Measurements from ENCODE around the gene MAGEA9B. TPM values are rescaled to one million over a fixed set of nuclear protein-coding genes. Genes with fewer than 3 reads are reported as not detected.

The MAGEA9B gene
- total RNA-seq, 3 donors from 2014 or later = not detected

GRCh38 chrX:149571770-149572169, 15.5 kb downstream of the MAGEA9B start:
- H3K27me3 ChIP-seq = peaks cover 0 to 5% of the 10 kb centered on the region in 2 donors
- intact Hi-C loops (cut with DNase I; ENCODE audit: low total_unique reads) = no loop called here
- no peaks in the 10 kb centered on the region for H3K36me3 ChIP-seq
- no peak overlapping the region for H3K27ac ChIP-seq
- no peak for TF ChIP-seq POLR2AphosphoS5 (IDR thresholded peaks at IDR 0.05)
- TF ChIP-seq CTCF (IDR thresholded peaks at IDR 0.05) = no peak
- no peak for TF ChIP-seq POLR2A (IDR thresholded peaks at IDR 0.05)
- DNase-seq (ENCODE audit: low spot score in 2 of 2) = no peak
- H3K9me3 ChIP-seq = no peaks in the 10 kb centered on the region
- no peak overlapping the region for H3K4me3 ChIP-seq
- no peaks in the 10 kb centered on the region for H3K4me1 ChIP-seq

GRCh38 chrX:149570668-149571067, 16.6 kb downstream of the MAGEA9B start:
- intact Hi-C loops (cut with DNase I; ENCODE audit: low total_unique reads) = no loop called here
- Histone ChIP-seq H3K4me3 (no peak overlapping the region), H3K27me3 (peaks cover 0 to 6% of the 10 kb centered on the region in 2 donors), H3K4me1 (no peaks in the 10 kb centered on the region), H3K9me3 (no peaks in the 10 kb centered on the region), H3K27ac (no peak overlapping the region), H3K36me3 (no peaks in the 10 kb centered on the region)
- peak in 1 of 2 donors; percentile 20 for DNase-seq (ENCODE audit: low spot score in 2 of 2)
- TF ChIP-seq POLR2AphosphoS5 (IDR thresholded peaks at IDR 0.05) (no peak), CTCF (IDR thresholded peaks at IDR 0.05) (no peak), POLR2A (IDR thresholded peaks at IDR 0.05) (no peak)

GRCh38 chrX:149569770-149570169, 17.5 kb downstream of the MAGEA9B start:
- no peaks in the 10 kb centered on the region for H3K4me1 ChIP-seq
- H3K36me3 ChIP-seq = no peaks in the 10 kb centered on the region
- intact Hi-C loops (cut with DNase I; ENCODE audit: low total_unique reads) = no loop called here
- no peak overlapping the region for H3K27ac ChIP-seq
- H3K4me3 ChIP-seq = no peak overlapping the region
- no peak for DNase-seq (ENCODE audit: low spot score in 2 of 2)
- no peak for TF ChIP-seq POLR2A (IDR thresholded peaks at IDR 0.05)
- no peak for TF ChIP-seq CTCF (IDR thresholded peaks at IDR 0.05)
- no peak for TF ChIP-seq POLR2AphosphoS5 (IDR thresholded peaks at IDR 0.05)
- H3K27me3 ChIP-seq = peaks cover 0 to 8% of the 10 kb centered on the region in 2 donors
- H3K9me3 ChIP-seq = no peaks in the 10 kb centered on the region

GRCh38 chrX:149568701-149569296, 18.5 kb downstream of the MAGEA9B start:
- DNase-seq (ENCODE audit: low spot score in 2 of 2) = no peak
- Histone ChIP-seq H3K4me3 (no peak overlapping the region), H3K27ac (no peak overlapping the region), H3K4me1 (no peaks in the 10 kb centered on the region), H3K27me3 (peaks cover 0 to 8% of the 10 kb centered on the region in 2 donors), H3K9me3 (no peaks in the 10 kb centered on the region), H3K36me3 (no peaks in the 10 kb centered on the region)
- intact Hi-C loops (cut with DNase I; ENCODE audit: low total_unique reads) = no loop called here
- TF ChIP-seq CTCF (IDR thresholded peaks at IDR 0.05) (no peak), POLR2AphosphoS5 (IDR thresholded peaks at IDR 0.05) (no peak), POLR2A (IDR thresholded peaks at IDR 0.05) (no peak)

GRCh38 chrX:149567621-149568417, 19.4 kb downstream of the MAGEA9B start:
- TF ChIP-seq CTCF (IDR thresholded peaks at IDR 0.05) (no peak), POLR2A (IDR thresholded peaks at IDR 0.05) (no peak), POLR2AphosphoS5 (IDR thresholded peaks at IDR 0.05) (no peak)
- intact Hi-C loops (cut with DNase I; ENCODE audit: low total_unique reads) = no loop called here
- no peak overlapping the region for H3K27ac ChIP-seq
- DNase-seq (ENCODE audit: low spot score in 2 of 2) = no peak
- H3K36me3 ChIP-seq = no peaks in the 10 kb centered on the region
- H3K4me3 ChIP-seq = no peak overlapping the region
- no peaks in the 10 kb centered on the region for H3K4me1 ChIP-seq
- H3K9me3 ChIP-seq = no peaks in the 10 kb centered on the region
- H3K27me3 ChIP-seq = peaks cover 0 to 8% of the 10 kb centered on the region in 2 donors
